RWPE2 (cell line): ENCODE data around the gene TSPAN32.

Source experiments
- ATAC-seq: fragments of 200-7000 bp; cut with Tn5 transposase; 3 replicates; pipeline ENCODE4 v1.9.1; 2021; ENCODE audit warnings: low read depth
- DNase-seq: peaks from one replicate; pipeline ENCODE4 v3.0.0-alpha.2; 2020; ENCODE audit warnings: low spot score
- H3K27ac ChIP-seq: fragments of 450-650 bp; 2 replicates; pipeline ENCODE4 v1.5.1; 2017; ENCODE audit warnings: mild to moderate bottlenecking; ENCODE audit not compliant: poor library complexity, severe bottlenecking
- H3K27me3 ChIP-seq: fragments of 250-450 bp; sonication (Bioruptor Pico); 2 replicates; pipeline ENCODE4 v1.5.1; 2021; ENCODE audit warnings: mild to moderate bottlenecking, moderate library complexity; ENCODE audit not compliant: insufficient read depth, poor library complexity, severe bottlenecking
- H3K36me3 ChIP-seq: fragments of 250-450 bp; sonication (Bioruptor Pico); 2 replicates; pipeline ENCODE4 v1.5.1; 2020; ENCODE audit warnings: low read depth, mild to moderate bottlenecking, moderate library complexity
- H3K4me1 ChIP-seq: fragments of 250-450 bp; sonication (Bioruptor Pico); 2 replicates; pipeline ENCODE4 v1.5.1; 2021; ENCODE audit warnings: mild to moderate bottlenecking, moderate library complexity; ENCODE audit not compliant: insufficient read depth, poor library complexity, severe bottlenecking
- H3K4me3 ChIP-seq: fragments of 250-450 bp; sonication (Bioruptor Pico); 2 replicates; pipeline ENCODE4 v1.5.1; 2021; ENCODE audit warnings: mild to moderate bottlenecking, moderate library complexity; ENCODE audit not compliant: severe bottlenecking
- H3K9me3 ChIP-seq: fragments of 250-450 bp; sonication (Bioruptor Pico); 2 replicates; pipeline ENCODE4 v1.5.1; 2021; ENCODE audit warnings: mild to moderate bottlenecking, moderate library complexity; ENCODE audit not compliant: severe bottlenecking
- CTCF ChIP-seq: fragments of 450-650 bp; IDR thresholded peaks from one replicate; pipeline ENCODE4 v1.5.1; 2017; ENCODE audit warnings: mild to moderate bottlenecking, moderate library complexity; ENCODE audit not compliant: poor library complexity, severe bottlenecking

Gene TSPAN32

GRCh38 chr11:2346586-2347307, 44.9 kb downstream of the TSPAN32 start:
- Histone ChIP-seq H3K9me3 (no peaks in the 10 kb centered on the region), H3K36me3 (no peaks in the 10 kb centered on the region), H3K27me3 (no peaks in the 10 kb centered on the region), H3K4me1 (no peaks in the 10 kb centered on the region), H3K4me3 (no peak overlapping the region), H3K27ac (no peak overlapping the region)
- TF ChIP-seq CTCF = no peak
- DNase-seq (no peak), ATAC-seq (no peak)

- ATAC-seq (no peak), DNase-seq (no peak)
- no peak overlapping the region for H3K27ac ChIP-seq
- TF ChIP-seq CTCF = no peak
- H3K27me3 ChIP-seq = no peaks in the 10 kb centered on the region
- no peaks in the 10 kb centered on the region for H3K36me3 ChIP-seq
- no peaks in the 10 kb centered on the region for H3K4me1 ChIP-seq
- no peaks in the 10 kb centered on the region for H3K9me3 ChIP-seq
- H3K4me3 ChIP-seq = no peak overlapping the region
These were observed 45.6 kb downstream of the TSPAN32 start for GRCh38 chr11:2347308-2347830.

GRCh38 chr11:2348986-2349385, 47.2 kb downstream of the TSPAN32 start:
- no peak overlapping the region for H3K27ac ChIP-seq

GRCh38 chr11:2351701-2352100, 49.9 kb downstream of the TSPAN32 start:
- Histone ChIP-seq H3K4me1 (peaks cover 3% of the 10 kb centered on the region), H3K36me3 (no peaks in the 10 kb centered on the region), H3K9me3 (no peaks in the 10 kb centered on the region), H3K4me3 (no peak overlapping the region), H3K27me3 (no peaks in the 10 kb centered on the region), H3K27ac (no peak overlapping the region)
- no peak for ATAC-seq
- TF ChIP-seq CTCF = no peak
- no peak for DNase-seq

More at GRCh38 chr11:2348986-2349385, 47.2 kb downstream of the TSPAN32 start:
- DNase-seq (no peak), ATAC-seq (no peak)
- Histone ChIP-seq H3K27me3 (no peaks in the 10 kb centered on the region), H3K4me3 (no peak overlapping the region), H3K9me3 (no peaks in the 10 kb centered on the region), H3K4me1 (no peaks in the 10 kb centered on the region), H3K36me3 (no peaks in the 10 kb centered on the region)
- TF ChIP-seq CTCF = no peak

GRCh38 chr11:2352420-2352819, 50.6 kb downstream of the TSPAN32 start:
- no peaks in the 10 kb centered on the region for H3K9me3 ChIP-seq
- TF ChIP-seq CTCF = no peak
- DNase-seq (no peak), ATAC-seq (no peak)
- H3K27me3 ChIP-seq = no peaks in the 10 kb centered on the region
- peaks cover 3% of the 10 kb centered on the region for H3K4me1 ChIP-seq
- H3K36me3 ChIP-seq = no peaks in the 10 kb centered on the region
- no peak overlapping the region for H3K27ac ChIP-seq
- no peak overlapping the region for H3K4me3 ChIP-seq
